Measurements from ENCODE around the gene HIVEP3.

The HIVEP3 gene

DNA sequence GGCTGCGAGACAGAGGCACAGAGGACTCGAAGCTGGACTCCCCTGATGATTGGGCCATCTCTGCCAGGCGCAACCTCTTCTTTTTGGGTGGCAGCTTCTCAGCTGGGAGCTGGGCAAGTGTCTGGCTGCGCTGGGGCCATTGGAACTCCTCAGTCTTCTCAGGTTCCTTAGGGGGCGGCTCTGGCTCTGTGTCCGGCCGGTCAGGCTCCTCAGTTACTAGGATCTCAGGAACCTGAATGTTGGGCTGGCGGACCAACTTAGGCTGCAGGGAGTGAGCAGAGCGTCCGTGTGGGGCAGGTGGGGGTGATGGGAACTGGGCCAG lies 336.8 kb downstream of the HIVEP3 start:
- no peak for DNase-seq (ENCODE audit: low spot score)

DNA sequence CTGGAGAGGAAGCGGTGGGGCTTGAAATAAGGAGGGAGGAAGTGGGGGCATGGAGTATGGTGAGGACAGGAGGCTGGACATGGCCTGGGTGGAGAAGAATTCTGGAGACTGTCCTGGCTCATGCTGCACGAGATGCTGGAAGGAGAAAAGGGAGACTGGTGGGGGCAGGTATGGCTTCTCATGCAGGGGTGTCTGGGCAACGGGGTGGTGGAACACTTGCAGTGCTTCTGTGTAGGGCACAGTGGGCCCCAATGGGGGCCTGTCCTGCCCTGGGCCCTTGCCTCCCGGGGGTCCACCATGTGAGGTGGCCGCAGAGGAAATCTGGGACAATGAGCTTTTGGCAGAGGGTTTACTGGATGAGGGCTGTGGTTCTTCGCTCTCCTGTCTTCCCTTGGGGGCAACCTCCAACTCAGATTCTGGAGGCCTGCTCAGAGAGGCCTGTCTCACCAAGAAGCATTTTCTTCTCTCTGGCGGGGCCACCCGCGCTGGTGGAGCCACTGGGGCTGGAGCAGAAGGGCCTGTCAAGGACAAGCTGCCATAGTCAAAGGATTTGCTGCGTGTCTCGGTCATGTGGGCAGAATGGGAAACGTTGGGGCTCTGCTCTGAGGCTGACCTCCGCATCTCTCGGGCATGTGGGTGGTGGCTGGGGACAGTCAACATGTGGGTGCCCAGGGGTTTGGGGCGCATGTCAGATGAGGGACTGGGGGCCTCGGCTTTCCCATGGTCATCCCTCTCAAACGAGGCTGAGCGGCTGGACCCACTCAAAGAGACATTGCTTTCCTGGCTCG lies 337.3 kb downstream of the HIVEP3 start:
- no peak for DNase-seq (ENCODE audit: low spot score)

DNA sequence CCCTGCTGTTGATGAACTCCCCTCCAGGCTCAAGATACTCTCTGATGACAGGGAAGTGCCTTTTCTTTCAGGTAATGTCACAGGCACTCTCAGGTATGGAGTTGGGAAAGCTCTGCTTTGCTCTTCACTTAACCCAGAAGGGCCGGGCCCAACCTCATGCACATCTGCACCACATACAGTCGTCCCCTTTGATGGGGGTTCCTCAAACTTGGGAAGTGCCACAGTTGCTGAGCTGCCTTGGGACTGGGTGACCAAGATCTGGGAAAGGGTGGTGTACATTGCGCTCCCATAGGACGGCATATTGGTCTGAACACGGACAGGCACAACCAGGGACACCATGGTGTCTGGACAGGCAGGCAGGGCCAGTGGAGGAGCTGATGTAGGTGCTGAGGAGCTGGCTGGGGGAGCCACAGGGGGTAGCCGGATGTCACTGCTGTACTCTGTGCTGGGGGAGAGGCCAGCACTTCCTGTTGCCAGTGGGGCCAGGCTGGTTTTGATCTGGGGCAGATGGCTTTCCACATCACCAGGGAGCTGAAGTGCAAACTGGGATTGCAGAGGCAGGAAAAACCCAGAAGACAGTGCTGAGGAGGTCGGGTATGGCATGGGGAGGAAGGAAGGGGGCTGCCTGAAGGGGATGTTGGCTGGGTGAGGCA lies 338.1 kb downstream of the HIVEP3 start:
- DNase-seq (ENCODE audit: low spot score), result no peak

DNA sequence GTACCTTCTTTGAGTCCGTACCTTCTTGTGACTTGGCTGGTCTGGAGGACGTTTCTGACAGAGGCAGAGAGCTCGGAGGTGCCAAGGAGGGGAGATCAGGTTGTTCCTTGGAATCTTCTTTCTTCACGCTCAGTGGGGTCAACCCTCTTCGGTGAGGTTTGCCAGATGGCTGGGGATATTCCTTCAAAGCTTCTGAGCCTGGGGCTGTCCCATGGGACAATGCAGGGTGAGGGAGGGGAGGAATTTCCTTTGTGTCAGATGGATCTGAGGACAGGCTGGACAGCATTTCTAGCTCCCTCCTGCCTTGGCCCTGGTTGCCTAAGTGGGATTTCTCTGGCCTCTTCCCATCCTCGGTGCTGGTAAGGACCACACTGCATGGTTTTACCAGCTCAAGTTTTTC lies 338.7 kb downstream of the HIVEP3 start:
- DNase-seq (ENCODE audit: low spot score), result no peak

DNA sequence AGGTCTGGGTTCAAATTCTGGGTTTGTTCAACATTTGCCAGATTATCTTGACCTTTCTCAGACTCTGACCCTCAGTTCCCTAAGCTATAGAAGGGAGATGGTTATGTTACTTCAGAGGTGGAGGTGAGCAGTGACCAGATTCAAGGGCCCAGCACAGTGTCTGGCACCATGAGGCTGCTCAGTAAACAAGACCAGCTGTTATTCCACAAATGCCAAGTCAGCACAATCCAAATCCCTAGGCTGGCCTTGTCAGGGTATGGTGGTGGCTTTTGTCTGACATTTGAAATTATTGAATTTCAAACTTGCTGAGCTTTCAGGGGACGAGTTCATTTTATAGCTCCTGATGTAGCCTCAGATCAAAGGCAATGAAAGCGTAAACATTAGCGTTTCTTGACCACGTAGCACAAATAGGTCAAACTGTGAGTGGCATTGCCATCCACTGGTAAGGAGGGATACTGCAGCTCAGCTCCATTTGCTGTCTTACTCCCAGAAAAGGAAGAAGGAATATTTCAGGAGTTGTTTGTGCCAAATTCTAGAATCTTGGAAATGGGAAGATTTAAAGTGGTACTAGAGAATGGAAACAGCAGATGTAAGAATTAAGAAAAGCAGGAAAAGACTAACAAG lies 339.9 kb downstream of the HIVEP3 start:
- no peak for DNase-seq (ENCODE audit: low spot score)

DNA sequence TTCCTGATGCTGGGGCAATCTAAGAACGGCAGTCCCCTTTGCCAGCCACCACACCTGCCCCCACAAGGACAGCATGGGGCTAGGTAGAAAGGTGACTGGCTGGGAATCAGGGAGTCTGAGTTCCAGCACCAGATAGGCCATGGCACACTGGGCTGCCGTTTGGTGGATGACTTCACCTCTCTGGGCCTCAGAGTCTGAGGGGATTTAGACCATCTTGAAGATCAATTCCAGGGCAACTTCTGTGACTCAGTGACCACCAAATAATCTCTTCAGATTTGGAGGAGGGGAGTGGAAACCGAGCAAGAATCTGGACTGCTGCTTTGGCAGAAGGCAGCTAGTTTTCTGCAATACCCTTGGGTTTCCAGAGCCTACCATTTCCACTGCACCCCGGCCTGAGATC lies 342.1 kb downstream of the HIVEP3 start:
- DNase-seq (ENCODE audit: low spot score), result no peak

DNA sequence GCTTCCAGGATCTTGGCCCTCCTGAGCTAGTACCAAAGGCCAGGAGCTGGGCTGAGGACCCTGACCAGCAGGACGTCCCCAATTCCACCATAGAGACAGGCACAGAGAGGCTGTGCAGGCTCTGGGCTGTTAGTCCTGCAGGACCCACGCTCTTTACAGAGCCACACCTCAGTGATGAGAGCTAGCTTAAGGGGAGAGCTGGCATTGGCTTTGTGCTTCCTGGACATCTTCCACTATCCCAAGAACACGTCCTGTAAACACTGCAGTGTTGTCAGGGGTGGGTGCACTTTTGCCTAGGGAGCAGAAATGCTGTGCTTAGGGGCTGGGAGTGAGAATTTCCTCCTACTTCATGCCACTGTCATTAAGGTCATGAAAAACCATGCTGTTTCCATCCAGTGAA lies 342.5 kb downstream of the HIVEP3 start:
- no peak for DNase-seq (ENCODE audit: low spot score)

DNA sequence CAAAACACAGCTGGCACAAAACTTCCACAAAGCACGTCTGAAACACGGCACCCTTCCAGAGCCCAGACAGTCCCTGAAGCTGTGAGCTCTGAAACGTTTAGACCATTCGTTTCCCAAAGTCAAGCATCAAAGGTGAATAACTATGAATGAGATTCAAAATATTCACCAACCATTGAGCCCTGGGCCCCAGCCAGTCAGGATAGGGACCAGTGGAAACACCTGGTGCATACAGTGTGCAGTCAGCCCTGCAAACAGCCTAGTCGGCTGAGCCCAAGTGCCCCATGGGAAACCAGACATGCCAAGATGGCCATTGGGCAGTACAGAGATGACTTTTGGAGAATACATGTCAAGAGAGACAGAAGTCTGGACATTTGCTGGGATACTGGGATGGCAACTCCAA lies 343.9 kb downstream of the HIVEP3 start:
- no peak for DNase-seq (ENCODE audit: low spot score)

DNA sequence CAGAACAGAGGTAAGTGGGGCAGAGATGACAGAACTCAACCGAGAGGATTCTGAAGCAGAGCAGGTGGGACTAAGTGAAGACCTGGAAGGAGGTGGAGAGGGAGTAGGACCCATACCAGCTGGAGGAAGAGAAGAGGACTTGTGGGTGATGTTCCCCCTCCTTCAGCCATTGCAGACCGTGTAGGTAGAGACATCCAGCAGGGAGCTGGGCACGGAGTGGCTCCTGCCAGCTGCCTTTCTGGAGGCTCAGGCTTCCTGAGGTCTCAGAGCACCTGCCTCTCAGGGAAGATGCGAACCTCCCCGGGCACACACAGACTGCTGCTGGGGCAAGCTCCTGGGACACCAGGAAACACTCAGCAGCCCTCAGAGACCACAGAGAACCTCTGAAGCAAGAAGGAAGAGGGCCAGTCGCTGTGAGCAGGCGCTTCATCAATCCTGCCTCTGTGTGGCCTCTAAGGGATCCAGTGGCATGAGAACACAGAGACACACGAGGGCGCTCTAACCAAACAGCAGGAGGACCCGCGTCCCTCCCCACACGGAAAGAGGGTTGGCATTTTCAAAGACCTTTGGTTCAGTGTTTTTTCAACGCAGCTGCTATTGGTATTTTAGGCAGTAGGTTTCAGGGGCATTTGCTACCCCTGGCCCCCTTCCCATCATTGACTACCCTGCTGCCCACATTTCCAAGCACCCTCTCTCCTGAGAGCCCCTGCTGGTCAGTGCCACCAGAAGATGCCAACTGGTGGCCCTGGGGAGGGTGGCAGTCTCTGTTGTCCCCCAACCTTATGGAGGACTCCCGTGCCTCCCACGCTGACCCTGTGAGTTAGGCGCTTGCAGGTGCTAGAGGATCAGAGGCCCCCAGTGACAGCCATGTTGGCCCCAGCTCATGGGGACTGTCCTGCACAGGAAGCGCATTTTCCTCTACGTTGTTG lies 344.7 kb downstream of the HIVEP3 start:
- peak; percentile 87 for DNase-seq (ENCODE audit: low spot score)

DNA sequence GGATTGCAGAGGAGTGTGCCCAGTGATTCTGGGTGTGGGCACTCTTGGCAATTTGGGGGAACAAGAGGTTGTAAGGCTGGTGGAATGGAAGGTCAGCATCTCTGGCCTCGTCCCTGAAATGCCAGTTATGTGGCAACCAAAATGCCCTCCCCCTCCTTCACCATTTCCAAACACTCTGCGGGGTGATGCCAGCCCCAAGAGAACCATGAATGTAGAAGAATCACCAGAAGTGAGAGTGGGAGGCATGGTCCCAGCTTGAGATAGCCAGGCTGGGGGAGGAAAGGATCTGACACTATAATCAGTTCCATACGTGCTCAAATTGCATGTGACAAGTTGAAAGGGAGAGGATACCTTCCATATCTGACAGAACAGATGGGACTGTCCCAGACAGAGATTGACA lies 345.5 kb downstream of the HIVEP3 start:
- no peak for DNase-seq (ENCODE audit: low spot score)

DNA sequence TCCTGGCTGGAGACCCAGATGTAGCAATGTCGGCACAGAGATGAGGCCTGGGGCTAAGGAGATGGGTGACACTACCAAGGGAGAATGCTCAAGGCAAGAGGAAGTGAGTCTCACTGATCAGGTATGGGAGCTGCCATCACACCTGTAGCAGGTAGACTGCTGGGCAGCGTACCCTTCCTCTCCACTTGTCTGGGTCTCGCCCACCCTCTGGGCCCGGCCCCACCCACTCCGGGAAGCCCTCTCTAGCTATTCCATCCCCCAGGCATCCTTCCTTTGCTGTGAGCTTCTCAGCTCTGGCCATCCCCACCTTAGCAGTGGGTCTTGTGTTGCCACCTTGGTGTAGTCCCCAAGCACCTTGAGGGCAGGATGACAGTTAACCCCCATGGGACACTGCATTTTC lies 346.5 kb downstream of the HIVEP3 start:
- DNase-seq (ENCODE audit: low spot score), result no peak

DNA sequence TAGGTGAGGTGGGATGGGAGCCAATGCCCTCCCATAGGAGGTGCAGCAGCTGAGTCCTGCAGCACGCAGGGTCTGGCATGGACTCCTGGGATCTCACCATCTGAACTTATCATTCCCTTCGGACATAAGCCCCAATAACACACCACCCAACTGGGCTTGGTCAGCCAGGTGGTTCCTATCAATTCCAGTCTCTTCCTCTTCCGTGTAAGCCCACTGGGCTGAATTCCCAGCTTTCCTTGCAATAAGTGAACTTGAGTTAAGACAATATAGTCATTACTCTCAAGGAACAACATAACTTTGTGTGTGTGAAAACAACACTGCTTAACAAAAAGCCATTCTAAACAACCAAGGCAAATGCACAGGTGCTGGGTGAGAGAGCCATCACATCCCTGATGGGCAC lies 347.7 kb downstream of the HIVEP3 start:
- no peak for DNase-seq (ENCODE audit: low spot score)

DNA sequence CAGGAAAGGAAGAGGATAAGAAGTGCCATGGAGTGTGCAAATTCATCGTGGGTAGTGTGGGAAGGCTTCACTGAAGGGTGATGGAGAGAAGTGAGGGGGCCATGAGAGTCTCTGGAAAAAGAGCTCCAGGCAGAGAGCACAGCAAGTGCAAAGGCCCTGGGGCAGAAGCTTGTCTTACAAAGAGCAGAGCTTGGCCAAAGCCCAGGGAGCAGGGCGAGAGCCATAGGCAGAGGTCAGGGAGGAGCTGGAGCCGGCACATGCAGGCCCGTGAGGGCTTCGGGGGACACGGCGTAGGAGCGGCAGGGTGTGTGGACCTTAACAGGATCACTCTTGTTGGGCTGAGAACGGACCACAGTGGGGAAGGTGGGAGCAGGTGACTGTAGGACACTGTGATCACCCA lies 350.5 kb downstream of the HIVEP3 start:
- DNase-seq (ENCODE audit: low spot score), result no peak

DNA sequence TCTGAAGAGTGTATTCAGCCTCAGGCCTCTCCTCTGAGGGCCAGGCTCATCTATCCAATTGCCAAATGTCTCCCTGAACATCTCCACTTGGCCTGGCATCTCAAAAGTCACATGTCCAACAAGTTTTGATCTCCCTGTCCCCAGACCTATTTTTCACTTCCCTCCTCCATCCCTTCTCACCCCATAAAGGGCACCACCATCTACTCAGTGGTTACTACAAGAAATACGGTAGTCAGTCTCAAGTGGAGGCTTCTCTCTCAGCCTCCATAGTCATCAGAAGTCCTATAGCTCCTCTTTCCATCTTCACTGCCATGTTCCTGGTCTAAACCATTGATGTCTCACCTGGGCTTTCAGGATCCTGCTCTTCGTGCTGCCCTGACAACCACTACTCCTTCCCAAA lies 351.8 kb downstream of the HIVEP3 start:
- no peak for DNase-seq (ENCODE audit: low spot score)

DNA sequence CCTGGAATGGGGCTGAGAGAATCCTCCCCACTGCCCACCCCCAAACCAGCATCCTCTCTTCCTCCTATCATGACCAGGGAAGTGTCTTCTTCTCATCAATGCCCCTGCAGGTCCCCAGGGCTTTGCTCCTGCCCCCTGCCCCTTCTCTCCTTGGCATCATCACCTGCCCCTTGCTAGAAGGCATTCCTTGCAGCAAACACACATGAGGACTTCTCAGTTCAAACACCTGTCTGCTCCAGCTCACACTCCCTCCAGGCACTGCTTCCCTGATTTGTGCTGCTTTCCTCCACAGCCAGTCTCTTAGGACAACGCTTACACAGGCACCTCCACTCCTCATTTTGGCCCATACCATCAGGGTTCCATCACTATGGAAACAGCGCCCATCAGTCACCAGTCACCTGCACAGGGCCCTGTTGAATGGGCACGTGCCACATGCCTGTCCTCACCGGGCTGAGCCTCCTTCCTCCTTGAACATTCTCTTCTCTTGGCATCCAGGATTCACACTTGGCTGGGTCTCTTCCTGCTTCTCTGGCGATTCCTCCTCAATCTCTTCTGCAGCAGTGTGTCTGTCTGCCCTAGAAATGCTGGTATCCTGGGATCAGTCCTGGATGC lies 352.3 kb downstream of the HIVEP3 start:
- no peak for DNase-seq (ENCODE audit: low spot score)

DNA sequence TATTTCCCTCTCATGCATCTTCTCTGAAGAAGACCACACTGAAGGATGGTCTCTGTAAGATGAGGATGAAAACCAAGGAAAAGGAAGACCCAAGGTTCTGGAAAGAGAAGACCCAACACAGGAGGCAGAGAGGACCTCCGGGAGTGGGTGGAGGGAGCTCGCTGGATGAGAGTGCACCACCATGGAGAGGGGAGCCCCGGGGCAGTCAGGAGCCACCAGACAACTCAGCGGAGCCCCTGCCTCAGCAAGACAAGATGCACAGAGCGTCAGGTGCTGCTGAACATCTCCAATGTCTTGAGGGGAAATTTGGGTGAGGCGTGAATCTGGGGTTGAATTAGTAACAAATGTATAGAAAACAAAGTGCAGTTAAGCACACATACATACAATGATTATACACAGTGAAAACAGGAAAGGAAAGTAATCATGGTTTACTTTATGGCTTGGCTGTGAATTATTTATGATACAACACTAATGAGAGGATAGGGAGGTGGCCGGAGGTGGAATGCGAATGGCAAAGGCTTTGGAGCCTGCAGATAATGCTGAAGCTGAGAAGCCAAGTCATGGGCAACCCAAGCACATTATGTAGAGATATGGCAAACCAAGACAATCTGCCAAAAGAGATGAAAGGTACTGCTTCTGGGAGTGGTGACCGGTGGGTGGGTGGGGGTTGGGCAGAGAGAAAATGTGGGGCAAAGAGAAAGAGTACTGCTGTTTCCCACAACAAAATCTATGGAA lies 353.8 kb downstream of the HIVEP3 start:
- DNase-seq (ENCODE audit: low spot score), result no peak

DNA sequence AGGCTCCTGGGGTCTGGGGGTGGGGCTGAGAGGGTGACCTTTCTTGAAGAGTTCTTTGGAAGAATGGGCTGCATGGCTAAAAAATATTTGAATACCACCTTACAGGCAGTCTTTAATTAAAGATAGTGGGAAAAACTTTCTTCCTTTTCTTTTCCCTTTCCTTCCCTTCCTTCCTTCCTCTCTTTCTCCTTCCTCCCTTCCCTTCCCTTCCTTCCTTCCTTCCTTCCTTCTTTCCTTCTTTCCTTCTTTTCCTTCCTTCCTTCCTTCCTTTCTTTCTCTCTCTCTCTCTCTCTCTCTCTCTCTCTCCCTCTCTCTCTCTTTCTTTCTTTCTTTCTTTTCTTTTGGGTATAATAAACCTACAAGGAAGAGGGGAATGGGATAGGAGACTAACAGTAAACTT lies 356.4 kb downstream of the HIVEP3 start:
- DNase-seq (ENCODE audit: low spot score), result no peak

DNA sequence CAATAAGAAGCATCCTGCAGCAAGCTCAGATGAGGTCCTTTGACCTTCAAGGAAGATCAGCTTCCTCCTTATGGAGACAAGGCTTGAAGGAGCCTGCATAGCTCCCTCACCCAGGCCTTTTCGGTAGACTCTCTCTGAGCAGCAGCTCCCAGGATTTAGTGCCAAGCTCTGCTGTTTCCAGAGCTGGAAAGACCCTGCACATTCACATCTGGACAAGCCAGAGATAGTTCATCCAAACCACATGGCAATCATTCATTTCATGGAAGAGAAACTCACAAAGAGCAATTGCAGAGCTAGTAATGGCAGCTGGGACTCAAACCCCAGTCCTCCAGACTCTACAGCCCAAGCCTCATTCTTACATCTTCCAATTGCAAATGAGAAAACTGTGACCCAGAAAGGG lies 357.8 kb downstream of the HIVEP3 start:
- no peak for DNase-seq (ENCODE audit: low spot score)

DNA sequence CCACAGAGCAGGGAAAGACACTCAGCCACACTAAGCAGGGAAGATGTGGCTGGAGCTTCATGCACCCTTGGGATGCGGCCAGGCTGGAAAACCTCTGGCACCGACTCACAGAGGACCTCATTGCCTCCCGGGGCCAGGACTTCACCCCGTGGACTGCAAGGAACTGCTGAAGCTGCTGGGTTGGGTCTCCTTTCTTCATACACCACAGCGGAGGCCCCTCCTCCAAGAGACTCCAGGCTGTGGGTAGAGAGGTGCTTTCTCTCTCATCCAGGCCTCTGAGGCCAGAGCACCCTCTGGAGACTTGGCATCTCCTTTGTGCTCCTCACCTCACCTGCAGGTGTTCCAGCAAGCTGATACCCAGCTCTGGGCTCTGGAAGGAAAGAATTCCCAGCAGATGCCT lies 358.2 kb downstream of the HIVEP3 start:
- DNase-seq (ENCODE audit: low spot score), result no peak

DNA sequence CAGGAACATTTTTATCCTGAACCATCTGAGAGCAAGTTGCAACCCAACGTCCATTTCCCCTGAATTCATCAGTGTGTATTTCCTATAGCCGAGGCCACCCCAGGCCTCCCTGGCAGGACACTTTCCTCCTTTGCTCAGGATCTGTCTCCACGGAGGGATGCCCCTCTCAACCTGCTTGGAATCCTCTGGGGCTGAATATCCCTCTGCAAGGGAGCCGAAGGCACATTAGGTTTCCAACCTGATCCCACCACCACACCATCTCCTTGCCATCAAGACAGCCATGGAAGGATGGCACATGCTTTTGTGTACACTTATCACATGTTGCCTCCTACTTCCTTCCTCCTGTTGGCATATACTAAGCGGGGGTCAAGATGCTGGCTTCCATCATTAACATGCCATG lies 359.4 kb downstream of the HIVEP3 start:
- DNase-seq (ENCODE audit: low spot score), result no peak

DNA sequence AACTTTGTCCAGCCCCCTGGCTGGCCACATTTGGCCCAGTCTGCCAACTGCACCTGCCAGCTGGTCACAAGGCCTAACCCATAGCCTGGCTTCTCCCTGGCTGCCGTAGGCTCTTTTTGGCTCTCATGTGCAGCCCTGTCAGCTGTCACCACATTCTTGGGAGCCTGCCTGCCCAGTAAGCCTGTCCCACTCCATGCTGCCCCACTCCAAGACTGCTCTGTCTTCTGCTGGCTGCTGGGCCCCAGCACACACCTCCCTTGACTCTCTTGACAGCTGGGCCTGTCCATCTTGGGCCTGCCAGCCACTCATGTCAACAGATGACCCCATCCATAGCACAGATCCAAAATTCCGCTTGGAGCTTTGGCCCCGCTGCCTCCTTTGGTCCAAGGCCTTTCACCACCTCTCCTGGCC lies 360.0 kb downstream of the HIVEP3 start:
- no peak for DNase-seq (ENCODE audit: low spot score)
